NCI-H82 (cell line): ENCODE data around the gene SPPL3.

Experiments
- DNase-seq: peaks from one replicate; lab custom pipeline; 2025; lab: John Stamatoyannopoulos, UW

SPPL3 gene

DNA sequence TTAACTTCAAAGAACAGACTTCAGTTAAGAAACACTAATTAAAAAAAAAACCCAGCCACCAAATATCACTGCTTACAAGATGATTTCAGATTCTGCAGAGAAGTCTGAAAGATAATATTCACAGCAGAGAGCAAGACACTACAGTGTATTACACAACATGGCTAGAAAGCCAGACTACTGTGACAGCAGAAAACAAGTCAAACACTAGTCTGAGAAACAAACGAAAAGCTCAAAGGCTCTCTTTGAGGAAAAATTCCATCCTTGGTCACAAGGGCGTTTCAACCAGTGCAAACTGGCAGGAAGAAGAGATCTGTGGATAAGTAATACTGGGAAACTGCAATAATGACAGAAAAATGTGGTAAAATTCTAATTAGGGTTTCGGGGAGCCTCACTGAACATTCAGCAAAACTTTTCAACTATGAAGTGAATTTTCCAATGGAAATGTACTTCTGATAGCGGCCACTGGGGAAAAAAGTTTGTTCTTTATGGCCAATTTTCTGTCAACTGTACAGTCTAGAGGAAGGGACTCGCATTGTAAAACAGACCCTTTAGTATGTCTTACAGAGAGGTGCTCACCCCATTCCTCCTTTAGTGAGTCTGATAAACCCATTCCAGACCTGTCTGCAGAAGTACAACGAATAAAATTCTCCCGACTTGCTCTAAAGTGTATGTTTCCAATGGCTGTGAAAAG lies 128.2 kb downstream of the SPPL3 start:
- DNase-seq: no peak

DNA sequence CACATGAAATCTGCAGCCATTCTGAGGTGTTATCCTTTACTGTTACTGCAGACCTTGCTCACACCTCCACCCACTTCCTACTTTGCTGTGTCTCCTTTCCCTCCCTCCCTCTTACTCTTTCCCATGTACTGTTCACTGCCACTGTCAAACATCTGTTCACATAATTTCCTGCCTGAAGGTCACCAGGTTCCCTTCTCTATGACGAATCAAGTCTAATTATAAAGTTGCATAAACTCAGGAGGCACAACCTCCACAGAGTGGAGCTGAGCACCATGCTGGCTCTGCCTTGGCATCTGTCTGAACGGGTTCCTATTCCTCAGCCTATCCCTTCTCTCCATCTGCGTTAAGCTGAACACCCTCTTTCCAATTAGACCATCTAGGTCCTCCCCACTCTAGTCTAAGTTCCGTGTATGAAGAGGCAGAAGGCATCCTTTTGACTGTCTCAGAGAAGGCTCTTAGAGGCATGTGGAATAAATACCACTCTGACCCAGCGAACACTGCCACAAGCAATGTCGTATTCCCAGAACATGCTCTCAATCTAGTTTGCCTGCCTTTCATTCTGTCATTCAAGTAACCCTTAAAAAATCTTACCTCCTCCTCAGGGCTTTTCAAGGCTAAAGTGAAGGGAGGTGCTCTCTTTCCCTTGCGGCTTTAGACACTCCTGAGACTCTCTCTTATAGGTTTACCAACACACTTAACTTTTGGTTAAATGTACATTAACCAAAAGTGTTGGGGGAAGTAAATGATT lies 129.8 kb downstream of the SPPL3 start:
- DNase-seq: peak; percentile 17

DNA sequence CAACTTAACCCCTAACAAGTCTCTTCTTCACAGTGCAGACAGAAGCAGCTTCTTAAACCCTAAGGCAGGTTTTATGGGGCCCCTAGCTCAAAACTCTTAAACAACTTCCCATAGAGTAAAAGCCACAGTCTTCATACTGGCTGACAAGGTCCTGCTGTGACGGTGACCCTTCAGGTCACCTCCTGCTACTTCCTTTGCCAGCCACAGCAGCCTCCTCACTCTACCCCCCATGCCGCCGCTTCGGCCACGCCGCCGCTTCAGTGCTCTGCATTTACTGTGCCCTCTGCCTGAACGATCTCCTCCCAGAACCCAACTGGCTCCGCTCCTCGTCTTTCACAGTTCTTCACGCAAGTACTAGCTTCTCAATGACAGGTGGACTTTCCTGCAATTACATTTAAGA lies 133.1 kb downstream of the SPPL3 start:
- no peak for DNase-seq

DNA sequence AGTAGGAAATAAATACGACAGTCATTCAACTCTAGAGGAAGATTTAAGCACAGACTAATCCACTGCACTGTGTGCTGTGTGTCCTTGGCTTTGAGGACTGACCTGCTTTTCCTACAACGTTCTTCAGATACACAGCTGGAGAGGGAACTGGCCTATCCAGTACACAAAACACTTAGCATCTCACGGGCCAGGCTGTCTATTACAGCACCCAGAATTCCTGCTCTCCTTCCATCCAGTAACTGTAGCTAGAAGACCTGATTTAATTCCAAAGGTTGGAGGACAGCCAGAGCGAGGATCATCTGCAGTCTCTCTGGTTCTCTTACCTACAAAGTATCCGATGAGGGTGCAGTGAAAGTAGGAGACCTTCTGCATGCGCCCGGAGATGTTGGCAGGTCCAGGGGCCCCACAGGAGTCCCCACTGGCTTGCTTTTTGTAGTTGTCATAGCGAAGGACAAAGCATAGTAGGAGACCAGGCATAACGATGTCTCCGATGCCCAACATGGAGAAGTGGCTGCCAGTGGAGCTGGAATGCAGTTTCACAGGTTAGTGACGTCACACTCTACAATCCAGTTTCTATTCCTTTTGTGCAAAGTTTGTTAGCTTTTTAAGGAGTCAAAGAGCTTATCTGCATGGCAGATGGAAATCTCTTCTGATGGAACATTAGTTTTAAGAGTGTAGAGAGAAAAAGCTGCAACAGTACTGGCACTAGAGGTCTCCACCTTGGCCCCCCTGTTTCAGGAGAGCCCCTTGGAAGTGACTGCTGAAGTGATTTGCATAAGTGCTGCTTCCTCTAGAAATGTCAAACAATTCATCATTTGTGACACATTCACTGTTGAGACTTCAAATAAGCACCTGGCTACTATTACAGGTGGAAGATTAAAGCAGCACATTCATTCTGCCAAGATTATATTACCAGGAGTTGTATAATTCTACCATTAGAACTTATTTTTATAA lies 136.8 kb downstream of the SPPL3 start:
- DNase-seq: no peak

DNA sequence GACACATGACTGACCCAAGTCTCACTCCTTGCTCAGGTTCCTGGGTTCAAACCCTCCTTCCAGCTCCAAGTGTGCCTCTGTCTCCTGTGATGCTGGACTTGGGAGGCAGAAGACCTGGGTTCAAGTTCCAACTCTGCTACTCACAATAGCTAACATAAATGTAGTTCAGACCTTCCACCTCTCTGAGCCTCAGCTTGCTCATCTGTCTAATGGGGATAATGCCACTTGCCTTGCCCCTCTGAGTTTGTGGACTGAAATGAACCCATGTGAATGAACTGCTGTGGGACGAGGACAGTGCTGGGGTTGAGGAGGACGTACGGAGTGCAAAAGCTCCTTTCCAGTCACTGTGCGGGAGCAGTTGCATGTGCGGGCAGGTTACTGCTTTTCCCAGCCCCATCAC lies 137.6 kb downstream of the SPPL3 start:
- DNase-seq: no peak

DNA sequence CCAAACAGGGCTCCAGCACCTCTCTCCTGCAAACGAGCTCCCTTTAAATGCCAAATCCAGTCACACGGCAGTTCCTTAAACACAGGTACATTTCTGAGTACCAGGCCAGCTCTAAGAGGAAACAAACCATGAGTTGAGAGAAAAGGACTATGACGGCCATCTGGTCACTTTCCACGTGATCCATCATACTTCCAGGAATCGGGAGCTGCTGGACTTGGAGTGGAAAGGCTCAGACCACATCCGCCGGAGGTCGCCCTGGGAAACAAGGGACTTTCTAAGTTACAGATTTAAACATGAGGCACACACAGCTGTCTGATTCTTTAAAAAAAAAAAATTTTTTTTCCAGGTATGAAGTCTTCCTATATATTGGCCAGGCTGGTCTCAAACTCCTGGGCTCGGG lies 139.3 kb downstream of the SPPL3 start:
- no peak for DNase-seq

DNA sequence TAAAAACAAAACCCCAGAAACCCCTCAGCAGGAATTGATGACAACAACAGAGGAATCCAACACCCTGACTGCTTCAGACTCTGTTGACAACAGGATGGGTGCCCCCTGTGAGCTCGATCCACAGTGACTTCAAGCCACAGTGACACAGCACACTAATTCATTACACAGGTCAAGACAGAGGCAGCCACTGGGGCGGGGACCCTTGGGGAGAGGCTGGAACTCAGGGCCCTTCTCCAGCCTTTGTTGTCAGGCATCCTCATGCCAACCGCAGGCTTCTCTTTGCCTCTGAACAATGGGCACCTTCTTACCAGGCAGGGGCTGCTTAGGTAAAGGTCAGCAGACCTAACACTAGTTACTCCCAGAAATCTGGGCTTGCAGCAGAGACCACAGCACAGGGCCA lies 140.9 kb downstream of the SPPL3 start:
- no peak for DNase-seq

DNA sequence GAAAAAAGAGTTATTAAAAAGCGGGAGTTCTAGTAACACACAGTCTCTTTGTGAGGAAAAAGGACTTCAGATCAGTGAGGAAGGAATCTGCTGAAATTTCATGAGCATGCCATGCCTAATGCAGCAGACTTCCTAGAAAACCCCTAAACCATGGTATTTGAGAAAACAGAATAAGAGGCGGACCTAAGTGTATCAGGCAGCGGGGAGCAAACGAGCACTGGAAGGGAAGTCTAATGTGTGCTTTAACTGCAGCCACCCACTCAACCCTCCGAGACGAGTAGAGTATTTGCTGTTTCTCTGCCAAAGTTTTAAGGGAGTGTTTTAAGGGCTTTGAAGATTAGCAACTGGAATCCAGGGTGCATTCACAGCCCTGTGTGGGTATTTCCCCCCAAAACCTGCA lies 142.1 kb downstream of the SPPL3 start:
- DNase-seq: no peak

DNA sequence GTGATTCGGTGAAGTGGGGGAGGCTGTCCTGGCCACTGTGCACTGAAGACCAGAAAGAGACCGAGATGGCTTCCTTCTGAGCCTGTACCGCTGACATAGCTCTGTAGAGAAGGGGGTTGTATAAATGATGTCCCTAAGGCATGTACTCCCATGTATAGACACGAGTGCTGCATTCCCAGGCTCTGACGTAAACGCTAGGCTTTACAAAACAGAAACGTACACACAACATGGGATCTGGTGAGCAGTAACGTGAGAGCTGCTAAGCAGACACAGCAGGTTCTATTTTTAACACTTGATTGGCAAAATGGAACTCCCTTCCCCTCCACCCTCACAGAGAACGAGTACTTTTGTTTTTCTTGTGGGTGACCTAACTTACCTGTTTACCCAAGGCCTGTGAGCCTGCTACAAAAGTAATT lies 142.6 kb downstream of the SPPL3 start:
- no peak for DNase-seq

DNA sequence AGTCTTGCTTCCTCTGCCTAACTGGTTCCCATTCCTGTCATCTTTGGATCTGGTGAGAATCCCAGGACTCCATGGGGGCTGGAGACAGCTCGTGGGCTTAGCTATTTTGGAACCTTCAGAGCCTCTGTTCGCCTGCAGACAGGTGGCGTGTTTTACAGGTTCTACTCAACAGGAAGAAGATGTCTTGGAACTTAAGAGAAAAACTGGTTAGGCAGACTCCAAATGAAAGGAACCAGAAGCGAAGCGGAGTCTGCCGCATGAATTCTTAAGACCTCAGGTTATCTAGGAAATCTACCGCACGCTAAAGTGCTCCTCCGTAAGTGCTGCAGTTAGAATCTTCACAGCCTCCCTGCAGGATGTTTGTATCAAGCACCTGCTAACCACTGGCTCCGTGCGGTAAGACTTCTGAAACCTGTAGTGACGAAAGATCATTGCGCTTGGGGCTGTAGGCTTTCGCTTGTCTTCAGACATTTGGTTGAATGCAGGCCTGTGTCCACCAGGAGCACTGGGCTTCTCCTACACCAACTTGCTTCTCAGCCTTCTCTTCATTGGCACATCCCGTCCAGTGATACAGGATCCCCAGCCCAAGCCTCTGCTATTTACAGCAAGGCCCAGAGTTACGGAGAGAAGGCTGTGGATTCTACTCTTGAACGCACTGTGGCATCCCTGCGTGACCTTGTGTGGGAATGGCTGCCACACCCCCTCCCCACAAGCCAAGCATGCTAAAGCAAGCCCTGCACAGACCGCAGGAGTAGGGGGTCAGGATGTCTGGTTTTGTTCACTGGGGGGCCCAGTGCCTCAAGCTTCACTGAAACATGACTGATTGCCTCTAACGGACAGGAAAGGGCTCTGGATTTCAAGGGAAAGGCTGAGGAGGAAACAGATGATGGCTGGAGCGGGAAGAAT lies 143.6 kb downstream of the SPPL3 start:
- DNase-seq: no peak

DNA sequence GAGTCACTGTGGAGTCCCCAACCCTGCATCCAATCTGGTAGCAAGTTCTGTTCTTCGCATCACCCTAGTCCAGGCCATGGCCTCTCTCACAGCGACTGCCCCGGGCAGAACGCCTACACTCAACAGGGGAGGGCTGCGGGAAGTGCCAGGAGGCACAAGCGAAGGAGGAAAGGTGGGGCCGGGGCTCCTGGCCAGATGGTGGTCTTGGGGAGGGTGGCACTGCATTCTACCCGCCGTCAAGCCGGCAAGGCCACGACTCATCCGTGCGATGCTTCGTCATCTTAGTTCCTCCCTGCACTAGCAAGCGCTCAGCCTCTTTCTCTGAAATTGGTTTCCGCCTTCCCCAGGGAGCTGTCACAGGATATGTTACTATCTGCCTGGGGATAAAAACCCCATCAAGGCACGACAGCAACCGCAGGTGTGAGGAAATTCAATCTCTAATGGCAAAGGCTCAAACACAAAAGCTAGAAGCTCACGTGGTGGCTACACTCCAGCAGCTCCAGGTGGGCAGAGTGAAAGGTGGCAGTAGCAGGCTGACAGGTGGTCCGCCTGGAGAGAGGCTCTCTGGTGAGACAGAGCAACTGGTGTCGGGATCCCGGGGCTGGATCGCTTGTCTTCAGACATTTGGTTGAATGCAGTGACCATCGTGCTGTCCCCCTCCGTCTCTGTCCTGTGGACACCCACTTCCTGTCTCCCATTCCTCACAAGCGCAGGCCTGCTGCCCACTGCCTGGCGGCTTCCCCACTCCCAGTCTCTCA lies 144.4 kb downstream of the SPPL3 start:
- no peak for DNase-seq

DNA sequence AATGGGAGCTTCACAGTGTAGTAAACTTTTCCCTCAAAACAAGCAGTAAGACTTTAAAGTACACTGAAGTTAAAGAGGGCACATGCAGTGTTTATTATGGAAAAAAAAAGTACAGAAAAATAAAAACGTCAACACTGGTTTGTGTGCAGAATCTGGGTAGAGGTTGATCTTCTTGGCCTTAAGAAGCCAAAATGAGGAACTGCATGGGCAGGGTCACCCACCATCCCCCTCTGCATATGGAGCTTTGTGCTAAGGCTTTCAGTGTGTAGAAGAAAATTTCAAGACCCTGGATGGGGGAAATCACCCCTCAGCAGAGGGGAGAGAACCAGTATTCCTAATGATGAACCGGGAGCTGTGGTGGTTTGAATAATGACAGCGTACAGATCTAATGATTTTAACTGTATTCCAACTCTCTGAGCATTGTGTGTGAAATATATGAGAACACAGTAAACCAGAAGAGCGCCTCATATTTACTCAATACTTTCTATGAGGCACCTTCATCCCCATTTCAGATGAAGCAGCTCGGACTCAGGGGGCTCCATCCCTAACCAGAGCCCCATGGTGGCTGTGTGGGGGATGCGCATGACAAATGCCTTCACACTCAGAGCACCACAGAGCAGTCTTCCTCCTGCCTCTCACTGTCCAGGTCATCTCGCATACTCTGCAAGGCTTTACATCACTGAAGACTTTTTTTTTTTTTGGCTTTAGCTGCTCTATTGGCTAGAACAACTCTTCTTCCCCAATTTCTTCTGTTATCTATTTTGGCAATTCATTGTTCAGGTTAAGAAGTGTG lies 145.2 kb downstream of the SPPL3 start:
- no peak for DNase-seq

DNA sequence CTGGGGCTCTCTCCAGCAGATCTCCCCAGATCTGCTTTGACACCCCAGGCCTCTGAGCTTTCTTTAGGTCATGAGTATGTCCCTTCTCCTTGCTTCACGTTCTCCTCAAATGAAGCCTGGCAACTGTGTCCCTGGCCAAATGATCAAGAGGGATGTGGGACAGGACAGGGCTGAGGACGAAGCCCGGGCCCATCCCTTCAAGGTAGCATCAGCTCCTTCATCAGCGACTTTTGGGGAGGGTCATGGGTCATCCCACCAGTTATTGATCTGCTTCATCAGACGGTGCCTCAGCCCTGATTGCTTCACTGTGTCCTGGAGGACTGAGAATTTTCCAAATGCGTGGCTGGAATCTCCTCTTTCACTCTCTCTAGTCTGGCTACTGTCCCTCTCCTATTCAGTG lies 146.2 kb downstream of the SPPL3 start:
- no peak for DNase-seq

DNA sequence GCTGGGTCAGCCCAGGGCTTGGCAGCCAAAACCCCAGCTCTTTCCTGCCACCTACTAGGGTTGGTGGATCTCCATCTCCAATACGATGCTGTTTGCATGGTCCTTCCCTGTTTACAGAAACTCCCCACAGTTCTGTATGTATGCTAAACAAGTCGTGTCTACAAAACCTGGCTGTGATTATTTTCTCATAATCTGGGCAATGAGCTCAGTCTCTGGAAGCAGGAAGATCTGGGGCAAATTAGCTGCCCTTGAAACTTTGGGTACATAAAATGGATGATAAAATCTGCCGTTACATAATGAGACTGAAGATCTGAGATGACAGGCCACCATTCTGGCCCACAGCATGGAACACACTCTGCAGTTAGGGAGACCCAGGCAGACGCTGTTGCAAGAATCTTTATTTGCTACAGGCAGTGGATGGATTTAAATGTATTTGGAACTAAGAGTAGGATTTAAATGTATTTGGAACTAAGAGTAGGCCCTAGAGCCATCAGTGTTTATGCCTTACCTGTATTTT lies 146.9 kb downstream of the SPPL3 start:
- no peak for DNase-seq

DNA sequence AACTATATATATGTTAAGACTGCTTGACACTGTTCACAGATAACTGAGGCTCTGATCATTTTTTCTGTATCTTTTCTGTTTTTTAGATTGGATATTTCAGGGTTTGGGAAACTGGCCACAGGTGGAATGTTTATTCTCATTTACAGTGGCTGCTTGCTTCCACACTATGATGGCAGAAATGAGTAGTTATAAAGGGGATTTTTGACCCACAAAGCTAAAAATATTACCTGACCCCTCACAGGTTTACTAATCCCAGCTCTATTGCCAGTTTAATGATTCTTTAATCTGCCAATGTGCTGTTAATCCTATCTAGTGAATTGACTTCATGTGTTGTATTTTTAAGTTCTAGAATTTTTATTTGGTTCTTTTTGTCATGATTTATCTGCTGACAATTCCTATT lies 148.9 kb downstream of the SPPL3 start:
- no peak for DNase-seq

DNA sequence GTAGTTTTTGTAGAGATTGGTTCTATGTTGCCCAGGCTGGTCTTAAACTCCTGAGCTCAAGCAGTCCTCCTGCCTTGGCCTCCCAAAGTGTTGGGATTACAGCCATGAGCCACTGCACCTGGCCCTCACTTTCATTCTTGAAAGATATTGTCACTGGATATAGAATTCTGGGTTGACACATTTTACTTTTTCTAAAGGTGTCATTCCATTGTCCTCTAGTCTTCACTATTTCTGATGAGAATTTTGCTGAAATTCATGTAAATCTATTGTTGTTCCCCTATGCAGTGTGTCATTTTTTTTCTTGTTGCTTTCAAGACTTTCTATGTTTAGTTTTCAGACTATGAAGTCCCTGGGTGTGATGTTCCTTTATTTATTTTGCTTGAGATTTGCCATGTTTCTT lies 149.4 kb downstream of the SPPL3 start:
- DNase-seq: no peak

DNA sequence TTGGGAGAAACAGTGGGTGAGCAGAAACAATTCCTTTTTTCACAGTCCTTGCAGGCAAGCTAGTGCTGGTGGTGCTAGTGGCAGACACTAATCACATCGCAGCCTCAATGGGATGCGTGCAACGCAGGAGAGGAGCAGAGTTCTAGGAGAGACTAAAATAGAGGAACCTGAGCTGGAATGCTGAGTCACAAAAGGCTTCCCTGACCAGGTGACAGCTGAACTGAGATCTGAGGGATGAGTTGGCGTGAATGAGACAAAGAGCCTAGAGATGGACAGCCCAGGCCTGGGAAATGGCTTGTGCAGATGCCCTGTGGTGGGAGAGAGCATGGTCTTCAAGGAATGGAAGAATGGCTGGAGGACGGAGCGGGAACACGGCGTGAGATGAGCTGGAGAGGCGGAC lies 152.8 kb downstream of the SPPL3 start:
- no peak for DNase-seq

DNA sequence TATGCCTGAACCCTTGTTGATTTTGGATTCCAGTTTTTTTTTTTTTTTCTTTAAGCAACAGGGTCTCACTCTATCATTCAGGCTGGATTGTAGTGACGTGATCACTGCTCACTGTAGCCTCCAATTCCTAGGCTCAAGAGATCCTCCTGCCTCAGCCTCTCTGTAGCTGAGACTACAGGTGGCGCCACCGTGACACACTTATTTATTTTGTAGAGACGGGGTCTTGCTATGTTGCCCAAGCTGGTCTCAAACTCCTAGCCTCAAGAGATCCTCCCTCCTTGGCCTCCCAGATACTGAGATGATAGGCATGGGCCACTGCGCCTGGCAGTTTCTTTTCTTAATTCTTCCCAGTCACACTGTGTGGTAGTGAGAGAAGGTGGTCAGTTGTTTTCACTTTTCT lies 153.4 kb downstream of the SPPL3 start:
- DNase-seq: no peak

DNA sequence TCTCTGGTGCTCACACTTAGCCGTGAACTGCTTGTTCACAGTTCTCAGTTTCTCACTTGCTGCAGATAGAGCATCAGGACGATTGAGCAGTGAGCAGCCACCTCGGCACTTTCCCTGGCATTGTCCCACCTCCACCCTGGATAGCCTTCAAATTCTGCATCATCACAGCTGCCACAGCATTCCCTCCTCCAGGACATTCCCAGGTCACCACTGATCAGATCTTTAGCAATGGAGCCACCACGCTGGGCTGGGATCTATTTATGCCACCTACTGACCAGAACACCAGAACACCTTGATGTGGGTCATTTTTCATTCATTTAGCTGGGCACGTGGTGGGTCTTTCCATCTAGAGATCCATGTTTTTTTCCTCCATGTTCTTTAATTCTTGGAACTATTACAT lies 154.9 kb downstream of the SPPL3 start:
- no peak for DNase-seq

DNA sequence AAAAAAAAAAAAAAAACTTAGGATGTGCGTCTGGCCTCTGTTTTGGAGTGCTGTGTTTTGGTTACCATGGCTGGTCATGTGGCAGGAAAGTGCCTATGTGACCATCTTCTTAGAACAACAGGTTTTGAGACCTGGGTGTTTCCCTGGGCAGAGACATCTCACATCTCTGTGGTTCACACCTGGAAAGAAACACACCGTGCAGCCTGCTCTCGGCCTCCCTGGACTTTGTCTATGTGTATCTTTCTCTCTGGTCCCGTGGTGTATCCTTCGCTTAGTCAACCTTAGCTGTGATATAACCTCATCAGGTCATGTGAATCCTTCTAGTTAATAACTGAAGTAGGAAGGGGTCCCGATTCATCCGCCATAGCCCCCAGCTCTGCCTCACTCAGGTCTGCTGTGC lies 155.9 kb downstream of the SPPL3 start:
- no peak for DNase-seq
